GM12878 (cell line): ENCODE results near the gene LMTK2. TPM values are rescaled to one million over a fixed set of nuclear protein-coding genes. Genes with fewer than 3 reads are reported as not detected.

Experiments used
- ATAC-seq: fragments of 200-7000 bp; cut with Tn5 transposase; 3 replicates; pipeline ENCODE4 v1.9.1; 2020; ENCODE audit warnings: mild to moderate bottlenecking, moderate library complexity
- BruUV-seq: library from RNA; stranded (reverse); fragments of 400-500 nt; replicated peaks from 2 replicates; lab custom pipeline; 2021; lab: Mats Ljungman, UMichigan
- CTCF ChIA-PET: fragments of 300-600 bp; sonication (Branson Sonifier 250); formaldehyde crosslinking; extraction: SDS; loops from one replicate; lab custom pipeline; 2021; ENCODE audit warnings: inconsistent platforms; lab: Yijun Ruan, JAX
- POLR2A ChIA-PET: fragments of 350-600 bp; formaldehyde crosslinking; extraction: SDS; loops from one replicate; lab custom pipeline; 2021; ENCODE audit warnings: inconsistent platforms; lab: Charles Lee
- RAD21 ChIA-PET: fragments of 300-600 bp; sonication (Branson Sonifier 250); formaldehyde crosslinking; loops from one replicate; lab custom pipeline; 2023; ENCODE audit warnings: antibody characterized with exemption; ENCODE audit not compliant: unreplicated experiment; lab: Charles Lee
- SMC1A ChIA-PET: fragments of 300-600 bp; sonication (Branson Sonifier 250); formaldehyde crosslinking; loops from one replicate; lab custom pipeline; 2023; ENCODE audit not compliant: unreplicated experiment, uncharacterized antibody; lab: Charles Lee
- DNase-seq: peaks from one replicate; pipeline ENCODE4 v3.0.0-alpha.2; 2011; ENCODE audit warnings: low read depth, low spot score
- FAIRE-seq: peaks from 3 replicates; lab custom pipeline; 2011; peaks lifted over from hg19 to GRCh38; lab: Jason Lieb, UNC
- H2AFZ ChIP-seq: 2 replicates; pipeline ENCODE4 v1.6.0; 2011; ENCODE audit warnings: low read depth, low read length, control low read depth; ENCODE audit not compliant: control insufficient read depth
- H3K27ac ChIP-seq: 2 replicates; pipeline ENCODE4 v1.5.1; 2011; ENCODE audit warnings: control low read depth; ENCODE audit not compliant: control insufficient read depth, insufficient read depth
- H3K27me3 ChIP-seq, 2 experiments: replicated peaks in 1 of 2; 2 replicates each; pipeline versions ENCODE4 v1.6.0 to v1.6.1; 2011; ENCODE audit warnings: low read length in 1 of 2; ENCODE audit not compliant: control insufficient read depth in 2 of 2, insufficient read depth in 2 of 2
- H3K36me3 ChIP-seq, 2 experiments: 2 replicates each; pipeline ENCODE4 v1.5.1; 2011; ENCODE audit warnings: low read length in 1 of 2; ENCODE audit not compliant: control insufficient read depth in 2 of 2, insufficient read depth in 2 of 2
- H3K4me1 ChIP-seq: 2 replicates; pipeline ENCODE4 v1.6.1; 2011; ENCODE audit warnings: mild to moderate bottlenecking, low read length, moderate library complexity, mixed read lengths; ENCODE audit not compliant: control insufficient read depth, insufficient read depth
- H3K4me2 ChIP-seq: 2 replicates; pipeline ENCODE4 v1.6.0; 2011; ENCODE audit warnings: control low read depth; ENCODE audit not compliant: control insufficient read depth, insufficient read depth
- H3K4me3 ChIP-seq: fragments of 200-600 bp; sonication (generic); 2 replicates; pipeline ENCODE4 v1.5.1; 2016
- H3K79me2 ChIP-seq: 2 replicates; pipeline ENCODE4 v1.6.0; 2011; ENCODE audit warnings: low read length; ENCODE audit not compliant: control insufficient read depth, insufficient read depth
- H3K9ac ChIP-seq: 2 replicates; pipeline ENCODE4 v1.8.0; 2011; ENCODE audit warnings: low read length, control low read depth, mixed read lengths; ENCODE audit not compliant: control insufficient read depth, insufficient read depth
- H3K9me3 ChIP-seq: replicated peaks from 3 replicates; pipeline ENCODE4 v1.5.1; 2011; ENCODE audit warnings: mild to moderate bottlenecking, low read length; ENCODE audit not compliant: control insufficient read depth, insufficient read depth
- H4K20me1 ChIP-seq: 2 replicates; pipeline ENCODE4 v1.6.0; 2011; ENCODE audit not compliant: control insufficient read depth, insufficient read depth
- CEBPZ ChIP-seq: fragments of 150-350 bp; IDR thresholded peaks from 2 replicates; pipeline ENCODE4 v1.6.1; 2016; ENCODE audit warnings: low read depth, low read length
- IRF4 ChIP-seq: IDR thresholded peaks from 2 replicates; pipeline ENCODE4 v1.6.1; 2011; ENCODE audit warnings: low read depth, low read length
- NFXL1 ChIP-seq: fragments of 450-650 bp; IDR thresholded peaks from 2 replicates; pipeline ENCODE4 v1.6.1; 2017; ENCODE audit warnings: antibody characterized with exemption, mild to moderate bottlenecking, borderline replicate concordance
- SIX5 ChIP-seq: IDR thresholded peaks from 2 replicates; pipeline ENCODE4 v1.6.1; 2011; ENCODE audit warnings: mild to moderate bottlenecking, low read depth, low read length, moderate library complexity; ENCODE audit not compliant: severe bottlenecking
- ZZZ3 ChIP-seq: IDR thresholded peaks from 2 replicates; pipeline ENCODE4 v1.6.1; 2011; ENCODE audit warnings: low read depth; ENCODE audit not compliant: control insufficient read depth, insufficient read length
- WGBS: methylation state at CpG from one replicate; pipeline ENCODE4 v1.1.6; 2016; ENCODE audit warnings: low lambda C conversion rate; ENCODE audit not compliant: insufficient replicate concordance, insufficient coverage; ENCODE audit errors: missing lambda C conversion rate; 5-methylcytosine and 5-hydroxymethylcytosine counted together
- in situ Hi-C: fragments of 300-500 bp; cut with MboI; formaldehyde crosslinking; loops from 9 replicates; pipeline ENCODE4 v1.14.3; 2018; ENCODE audit warnings: mixed read lengths
- intact Hi-C: fragments of 100-400 bp; cut with micrococcal nuclease; formaldehyde crosslinking; loops from one replicate; pipeline ENCODE4 v1.14.2; 2022; ENCODE audit not compliant: unreplicated experiment
- polyA plus RNA-seq, 11 experiments: library from polyadenylated mRNA; depleted of rRNA in 4 of 11; unstranded in 6 of 11; stranded (reverse) in 5 of 11; fragments of >200 nt; fragmentation: Nextera tagmentation in 4 of 11; fragmentation: Illumina TruSeq in 1 of 11; extraction: Ambion mirVana in 4 of 11; extraction: Trizol in 1 of 11; gene quantifications; 1 replicate in 1 of 11; 2 replicates in 10 of 11; pipeline versions ENCODE4 v1.2.1 to v1.2.3, GENCODE V29; 2011 to 2016; ENCODE audit warnings: inconsistent platforms in 2 of 11, missing spikeins in 2 of 11, low read depth in 1 of 11
- total RNA-seq, 4 experiments: library from RNA; depleted of rRNA in 3 of 4; stranded (reverse); fragments of >200 nt in 3 of 4; fragmentation: Illumina TruSeq in 1 of 4; extraction: Trizol in 1 of 4; gene quantifications; 2 replicates each; pipeline versions ENCODE4 v1.2.1 to v1.2.3, GENCODE V29; 2013 to 2021
- TF ChIP-seq, protein P1 (sequence below), 3 experiments: IDR thresholded peaks in 2 of 3; conservative IDR thresholded peaks in 1 of 3; 2 replicates each; pipeline ENCODE4 v1.5.1; 2011; ENCODE audit warnings: low read depth in 3 of 3, low read length in 3 of 3, mild to moderate bottlenecking in 3 of 3, control low read depth in 2 of 3, moderate library complexity in 2 of 3, inconsistent platforms in 1 of 3, mixed read lengths in 1 of 3; ENCODE audit not compliant: control insufficient read depth in 2 of 3, insufficient read depth in 1 of 3; ENCODE audit errors: extremely low read depth in 1 of 3
- TF ChIP-seq, protein P2 (sequence below): fragments of 450-650 bp; formaldehyde crosslinking; IDR thresholded peaks from 2 replicates; pipeline ENCODE4 v1.4.0; 2022; ENCODE audit warnings: mild to moderate bottlenecking, moderate library complexity
- TF ChIP-seq, protein P3 (sequence below): fragments of 450-650 bp; IDR thresholded peaks from 2 replicates; pipeline ENCODE4 v1.6.1; 2017; ENCODE audit warnings: mild to moderate bottlenecking, moderate library complexity
- TF ChIP-seq, protein P4 (sequence below): IDR thresholded peaks from 2 replicates; pipeline ENCODE4 v1.6.1; 2012; ENCODE audit warnings: low read depth, low read length, improper control_type of control experiment

The LMTK2 gene
- total and polyA plus RNA-seq, 10 of the 15 experiments (the other 5 are each of a cell fraction or from before 2014, with no cell fraction given) = 0.68 to 8.7 (median 4.6) TPM

- intact Hi-C loops = no loop called here
- FAIRE-seq (no peak), DNase-seq (no peak), ATAC-seq (no peak)
- in situ Hi-C loops = no loop called here
- ChIA-PET SMC1A (no interaction called here), RAD21 (no interaction called here), CTCF (interaction anchor here (1.6 kb wide), 1 partner anchor 83 kb away, joined by 5 read pairs; no protein-coding TSS in a partner anchor), POLR2A (no interaction called here)
- no peaks in the 10 kb centered on the region for H3K79me2 ChIP-seq
- no peaks in the 10 kb centered on the region; a peak in 1 of 4 replicates for H3K27me3 ChIP-seq
- H3K27ac ChIP-seq = no peak overlapping the region
- 13% methylated on average over 4 of the region's 4 CpGs for WGBS
- H3K9me3 ChIP-seq = no peaks in the 10 kb centered on the region
- H3K9ac ChIP-seq = no peak overlapping the region
- H3K4me3 ChIP-seq = no peak overlapping the region
- no TSS peak for BruUV-seq
- no peaks in the 10 kb centered on the region for H4K20me1 ChIP-seq
- no peaks in the 10 kb centered on the region for H3K4me1 ChIP-seq
- H3K36me3 ChIP-seq = no peaks in the 10 kb centered on the region
- no peak overlapping the region for H2AFZ ChIP-seq
- H3K4me2 ChIP-seq = no peak overlapping the region
- TF ChIP-seq ZZZ3 = no peak
- TF ChIP-seq IRF4 = no peak
- TF ChIP-seq NFXL1 = no peak
- TF ChIP-seq, protein P1, sequence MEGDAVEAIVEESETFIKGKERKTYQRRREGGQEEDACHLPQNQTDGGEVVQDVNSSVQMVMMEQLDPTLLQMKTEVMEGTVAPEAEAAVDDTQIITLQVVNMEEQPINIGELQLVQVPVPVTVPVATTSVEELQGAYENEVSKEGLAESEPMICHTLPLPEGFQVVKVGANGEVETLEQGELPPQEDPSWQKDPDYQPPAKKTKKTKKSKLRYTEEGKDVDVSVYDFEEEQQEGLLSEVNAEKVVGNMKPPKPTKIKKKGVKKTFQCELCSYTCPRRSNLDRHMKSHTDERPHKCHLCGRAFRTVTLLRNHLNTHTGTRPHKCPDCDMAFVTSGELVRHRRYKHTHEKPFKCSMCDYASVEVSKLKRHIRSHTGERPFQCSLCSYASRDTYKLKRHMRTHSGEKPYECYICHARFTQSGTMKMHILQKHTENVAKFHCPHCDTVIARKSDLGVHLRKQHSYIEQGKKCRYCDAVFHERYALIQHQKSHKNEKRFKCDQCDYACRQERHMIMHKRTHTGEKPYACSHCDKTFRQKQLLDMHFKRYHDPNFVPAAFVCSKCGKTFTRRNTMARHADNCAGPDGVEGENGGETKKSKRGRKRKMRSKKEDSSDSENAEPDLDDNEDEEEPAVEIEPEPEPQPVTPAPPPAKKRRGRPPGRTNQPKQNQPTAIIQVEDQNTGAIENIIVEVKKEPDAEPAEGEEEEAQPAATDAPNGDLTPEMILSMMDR (IDR thresholded peaks at IDR 0.05 in 2 of 3, conservative IDR thresholded peaks at IDR 0.05 in 1 of 3; ENCODE audit: control insufficient read depth in 2 of 3, extremely low read depth in 1 of 3, insufficient read depth in 1 of 3, low read depth in 3 of 3, low read length in 3 of 3) = no peak
- TF ChIP-seq SIX5 = no peak
- TF ChIP-seq CEBPZ = no peak
- TF ChIP-seq, protein P2, sequence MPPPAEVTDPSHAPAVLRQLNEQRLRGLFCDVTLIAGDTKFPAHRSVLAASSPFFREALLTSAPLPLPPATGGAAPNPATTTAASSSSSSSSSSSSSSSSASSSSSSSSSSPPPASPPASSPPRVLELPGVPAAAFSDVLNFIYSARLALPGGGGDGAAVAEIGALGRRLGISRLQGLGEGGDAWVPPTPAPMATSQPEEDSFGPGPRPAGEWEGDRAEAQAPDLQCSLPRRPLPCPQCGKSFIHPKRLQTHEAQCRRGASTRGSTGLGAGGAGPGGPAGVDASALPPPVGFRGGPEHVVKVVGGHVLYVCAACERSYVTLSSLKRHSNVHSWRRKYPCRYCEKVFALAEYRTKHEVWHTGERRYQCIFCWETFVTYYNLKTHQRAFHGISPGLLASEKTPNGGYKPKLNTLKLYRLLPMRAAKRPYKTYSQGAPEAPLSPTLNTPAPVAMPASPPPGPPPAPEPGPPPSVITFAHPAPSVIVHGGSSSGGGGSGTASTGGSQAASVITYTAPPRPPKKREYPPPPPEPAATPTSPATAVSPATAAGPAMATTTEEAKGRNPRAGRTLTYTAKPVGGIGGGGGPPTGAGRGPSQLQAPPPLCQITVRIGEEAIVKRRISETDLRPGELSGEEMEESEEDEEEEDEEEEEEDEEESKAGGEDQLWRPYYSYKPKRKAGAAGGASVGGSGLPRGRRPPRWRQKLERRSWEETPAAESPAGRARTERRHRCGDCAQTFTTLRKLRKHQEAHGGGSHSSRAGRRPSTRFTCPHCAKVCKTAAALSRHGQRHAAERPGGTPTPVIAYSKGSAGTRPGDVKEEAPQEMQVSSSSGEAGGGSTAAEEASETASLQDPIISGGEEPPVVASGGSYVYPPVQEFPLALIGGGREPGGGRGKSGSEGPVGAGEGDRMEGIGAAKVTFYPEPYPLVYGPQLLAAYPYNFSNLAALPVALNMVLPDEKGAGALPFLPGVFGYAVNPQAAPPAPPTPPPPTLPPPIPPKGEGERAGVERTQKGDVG (CRISPR knock-in tag) = no peak
- TF ChIP-seq, protein P3, sequence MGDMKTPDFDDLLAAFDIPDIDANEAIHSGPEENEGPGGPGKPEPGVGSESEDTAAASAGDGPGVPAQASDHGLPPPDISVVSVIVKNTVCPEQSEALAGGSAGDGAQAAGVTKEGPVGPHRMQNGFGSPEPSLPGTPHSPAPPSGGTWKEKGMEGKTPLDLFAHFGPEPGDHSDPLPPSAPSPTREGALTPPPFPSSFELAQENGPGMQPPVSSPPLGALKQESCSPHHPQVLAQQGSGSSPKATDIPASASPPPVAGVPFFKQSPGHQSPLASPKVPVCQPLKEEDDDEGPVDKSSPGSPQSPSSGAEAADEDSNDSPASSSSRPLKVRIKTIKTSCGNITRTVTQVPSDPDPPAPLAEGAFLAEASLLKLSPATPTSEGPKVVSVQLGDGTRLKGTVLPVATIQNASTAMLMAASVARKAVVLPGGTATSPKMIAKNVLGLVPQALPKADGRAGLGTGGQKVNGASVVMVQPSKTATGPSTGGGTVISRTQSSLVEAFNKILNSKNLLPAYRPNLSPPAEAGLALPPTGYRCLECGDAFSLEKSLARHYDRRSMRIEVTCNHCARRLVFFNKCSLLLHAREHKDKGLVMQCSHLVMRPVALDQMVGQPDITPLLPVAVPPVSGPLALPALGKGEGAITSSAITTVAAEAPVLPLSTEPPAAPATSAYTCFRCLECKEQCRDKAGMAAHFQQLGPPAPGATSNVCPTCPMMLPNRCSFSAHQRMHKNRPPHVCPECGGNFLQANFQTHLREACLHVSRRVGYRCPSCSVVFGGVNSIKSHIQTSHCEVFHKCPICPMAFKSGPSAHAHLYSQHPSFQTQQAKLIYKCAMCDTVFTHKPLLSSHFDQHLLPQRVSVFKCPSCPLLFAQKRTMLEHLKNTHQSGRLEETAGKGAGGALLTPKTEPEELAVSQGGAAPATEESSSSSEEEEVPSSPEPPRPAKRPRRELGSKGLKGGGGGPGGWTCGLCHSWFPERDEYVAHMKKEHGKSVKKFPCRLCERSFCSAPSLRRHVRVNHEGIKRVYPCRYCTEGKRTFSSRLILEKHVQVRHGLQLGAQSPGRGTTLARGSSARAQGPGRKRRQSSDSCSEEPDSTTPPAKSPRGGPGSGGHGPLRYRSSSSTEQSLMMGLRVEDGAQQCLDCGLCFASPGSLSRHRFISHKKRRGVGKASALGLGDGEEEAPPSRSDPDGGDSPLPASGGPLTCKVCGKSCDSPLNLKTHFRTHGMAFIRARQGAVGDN = no peak
- TF ChIP-seq, protein P4, sequence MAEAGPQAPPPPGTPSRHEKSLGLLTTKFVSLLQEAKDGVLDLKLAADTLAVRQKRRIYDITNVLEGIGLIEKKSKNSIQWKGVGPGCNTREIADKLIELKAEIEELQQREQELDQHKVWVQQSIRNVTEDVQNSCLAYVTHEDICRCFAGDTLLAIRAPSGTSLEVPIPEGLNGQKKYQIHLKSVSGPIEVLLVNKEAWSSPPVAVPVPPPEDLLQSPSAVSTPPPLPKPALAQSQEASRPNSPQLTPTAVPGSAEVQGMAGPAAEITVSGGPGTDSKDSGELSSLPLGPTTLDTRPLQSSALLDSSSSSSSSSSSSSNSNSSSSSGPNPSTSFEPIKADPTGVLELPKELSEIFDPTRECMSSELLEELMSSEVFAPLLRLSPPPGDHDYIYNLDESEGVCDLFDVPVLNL = no peak
Observed at GRCh38 chr7:98085674-98086073, 21.0 kb upstream of the LMTK2 start.
